H9 (cell line): ENCODE measurements around the gene FEZF1. TPM values are rescaled to one million over a fixed set of nuclear protein-coding genes. Genes with fewer than 3 reads are reported as not detected.
"Not testable (repeated sequence)": the region's sequence is repeated elsewhere in the genome, so short reads cannot be mapped to it uniquely, and the experiment has no call there.

Source experiments
- DNase-seq: peaks from one replicate; pipeline ENCODE4 v3.0.0-alpha.2; 2017
- H2AFZ ChIP-seq: one replicate; pipeline ENCODE4 v1.6.1; 2013; ENCODE audit warnings: mild to moderate bottlenecking, low read length, control low read depth, moderate library complexity
- H2AK5ac ChIP-seq: 2 replicates; pipeline ENCODE4 v1.6.1; 2013; ENCODE audit warnings: low read length, control low read depth, mixed read lengths; ENCODE audit not compliant: insufficient read length
- H2BK120ac ChIP-seq: one replicate; pipeline ENCODE4 v1.6.1; 2013; ENCODE audit warnings: low read depth, mild to moderate bottlenecking, low read length, control low read depth, inconsistent platforms; ENCODE audit not compliant: poor library complexity, severe bottlenecking
- H2BK12ac ChIP-seq: 2 replicates; pipeline ENCODE4 v1.6.1; 2013; ENCODE audit warnings: low read length, control low read depth, mixed read lengths, low read depth; ENCODE audit not compliant: insufficient read length
- H2BK15ac ChIP-seq: 2 replicates; pipeline ENCODE4 v1.6.1; 2013; ENCODE audit warnings: low read depth, low read length, control low read depth
- H2BK20ac ChIP-seq: one replicate; pipeline ENCODE4 v1.6.1; 2013; ENCODE audit warnings: low read depth, mild to moderate bottlenecking, low read length, control low read depth, inconsistent platforms; ENCODE audit not compliant: poor library complexity, severe bottlenecking
- H2BK5ac ChIP-seq: 2 replicates; pipeline ENCODE4 v1.6.1; 2013; ENCODE audit warnings: low read length, control low read depth, mixed read lengths; ENCODE audit not compliant: insufficient read length
- H3K14ac ChIP-seq: 2 replicates; pipeline ENCODE4 v1.6.1; 2013; ENCODE audit warnings: low read length, control low read depth; ENCODE audit not compliant: insufficient read depth
- H3K18ac ChIP-seq: 2 replicates; pipeline ENCODE4 v1.6.1; 2013; ENCODE audit warnings: low read depth, mild to moderate bottlenecking, mixed read lengths, low read length, control low read depth; ENCODE audit not compliant: insufficient read length
- H3K23ac ChIP-seq: 2 replicates; pipeline ENCODE4 v1.6.1; 2013; ENCODE audit warnings: low read length, control low read depth, mixed read lengths, low read depth; ENCODE audit not compliant: insufficient read length
- H3K23me2 ChIP-seq: 2 replicates; pipeline ENCODE4 v1.6.1; 2013; ENCODE audit warnings: low read depth, mild to moderate bottlenecking, mixed read lengths, low read length, control low read depth; ENCODE audit not compliant: insufficient read length, poor library complexity, severe bottlenecking
- H3K27ac ChIP-seq: 2 replicates; pipeline ENCODE4 v1.5.1; 2013; ENCODE audit warnings: low read length, control low read depth, mixed read lengths, low read depth; ENCODE audit not compliant: insufficient read length
- H3K27me3 ChIP-seq: 2 replicates; pipeline ENCODE4 v1.6.1; 2013; ENCODE audit warnings: low read length, control low read depth, inconsistent platforms; ENCODE audit not compliant: insufficient read depth
- H3K4ac ChIP-seq: 2 replicates; pipeline ENCODE4 v1.6.1; 2013; ENCODE audit warnings: low read depth, mild to moderate bottlenecking, control low read depth, inconsistent platforms, low read length, moderate library complexity
- H3K4me1 ChIP-seq: 2 replicates; pipeline ENCODE4 v1.6.1; 2013; ENCODE audit warnings: low read length, control low read depth, inconsistent platforms; ENCODE audit not compliant: insufficient read depth
- H3K4me2 ChIP-seq: 2 replicates; pipeline ENCODE4 v1.6.1; 2013; ENCODE audit warnings: low read length, control low read depth, mixed read lengths; ENCODE audit not compliant: insufficient read length, insufficient read depth
- H3K56ac ChIP-seq: 2 replicates; pipeline ENCODE4 v1.6.1; 2013; ENCODE audit warnings: low read depth, mild to moderate bottlenecking, mixed read lengths, low read length, control low read depth; ENCODE audit not compliant: insufficient read length
- H3K79me1 ChIP-seq: 2 replicates; pipeline ENCODE4 v1.6.1; 2013; ENCODE audit warnings: low read depth, mild to moderate bottlenecking, moderate library complexity, low read length, control low read depth, inconsistent platforms; ENCODE audit not compliant: insufficient read depth, poor library complexity, severe bottlenecking
- H3K79me2 ChIP-seq: 2 replicates; pipeline ENCODE4 v1.6.1; 2013; ENCODE audit warnings: low read length, control low read depth, inconsistent platforms; ENCODE audit not compliant: insufficient read depth
- H3K9ac ChIP-seq: 2 replicates; pipeline ENCODE4 v1.6.1; 2013; ENCODE audit warnings: low read length, control low read depth, mixed read lengths; ENCODE audit not compliant: insufficient read length; ENCODE audit errors: extremely low read depth
- H3K9me3 ChIP-seq: one replicate; pipeline ENCODE4 v1.6.1; 2013; ENCODE audit warnings: low read depth, low read length, inconsistent platforms; ENCODE audit not compliant: control insufficient read depth
- H3T11ph ChIP-seq: one replicate; pipeline ENCODE4 v1.6.1; 2013; ENCODE audit warnings: mild to moderate bottlenecking, low read length, control low read depth, inconsistent platforms
- H4K20me1 ChIP-seq: one replicate; pipeline ENCODE4 v1.6.1; 2013; ENCODE audit not compliant: control insufficient read depth, insufficient read length, insufficient read depth
- H4K5ac ChIP-seq: 2 replicates; pipeline ENCODE4 v1.6.1; 2013; ENCODE audit warnings: low read depth, mild to moderate bottlenecking, mixed read lengths, low read length, control low read depth; ENCODE audit not compliant: insufficient read length
- H4K8ac ChIP-seq: replicated peaks from 2 replicates; pipeline ENCODE4 v1.6.1; 2013; ENCODE audit warnings: low read length, control low read depth, mixed read lengths, low read depth; ENCODE audit not compliant: insufficient read length
- H4K91ac ChIP-seq: 2 replicates; pipeline ENCODE4 v1.6.1; 2013; ENCODE audit warnings: low read depth, mild to moderate bottlenecking, moderate library complexity, mixed read lengths, low read length, control low read depth; ENCODE audit not compliant: insufficient read length
- H3K27ac Mint-ChIP-seq, 3 experiments: 2 replicates in 2 of 3; 3 replicates in 1 of 3; pipeline ENCODE4 v1.8.0; 2020 to 2021; ENCODE audit warnings: mixed read lengths in 3 of 3, mild to moderate bottlenecking in 1 of 3, moderate library complexity in 1 of 3
- H3K27me3 Mint-ChIP-seq: 2 replicates; pipeline ENCODE4 v1.8.0; 2021; ENCODE audit warnings: low read depth, mild to moderate bottlenecking, moderate library complexity, mixed read lengths
- H3K36me3 Mint-ChIP-seq, 3 experiments: 2 replicates in 2 of 3; 3 replicates in 1 of 3; pipeline ENCODE4 v1.8.0; 2020 to 2021; ENCODE audit warnings: low read depth in 3 of 3, mixed read lengths in 3 of 3; ENCODE audit not compliant: insufficient read depth in 1 of 3
- H3K4me1 Mint-ChIP-seq, 2 experiments: 2 replicates each; pipeline ENCODE4 v1.8.0; 2020; ENCODE audit warnings: mixed read lengths in 2 of 2
- H3K4me3 Mint-ChIP-seq, 2 experiments: 2 replicates in 1 of 2; 3 replicates in 1 of 2; pipeline ENCODE4 v1.8.0; 2020 to 2021; ENCODE audit warnings: mild to moderate bottlenecking in 2 of 2, mixed read lengths in 2 of 2, moderate library complexity in 1 of 2
- H3K9me3 Mint-ChIP-seq, 2 experiments: 2 replicates in 1 of 2; 3 replicates in 1 of 2; pipeline ENCODE4 v1.8.0; 2020; ENCODE audit warnings: mild to moderate bottlenecking in 2 of 2, mixed read lengths in 2 of 2, moderate library complexity in 1 of 2
- CTCF ChIP-seq: fragments of 200-600 bp; sonication (generic); conservative IDR thresholded peaks from 3 replicates; pipeline ENCODE4 v1.8.0; 2021; ENCODE audit warnings: antibody characterized with exemption, mild to moderate bottlenecking
- WGBS: extraction: QIAGEN DNeasy Blood & Tissue Kit; methylation state at CpG from one replicate; pipeline ENCODE4 v1.1.7; 2013; ENCODE audit warnings: missing lambda C conversion rate, low lambda C conversion rate, mixed read lengths; ENCODE audit not compliant: insufficient read length; ENCODE audit errors: extremely low coverage; 5-methylcytosine and 5-hydroxymethylcytosine counted together
- total RNA-seq: library from RNA; stranded (reverse); gene quantifications from 2 replicates; pipeline ENCODE4 v1.2.1, GENCODE V29; 2021

The FEZF1 gene
- total RNA-seq, 1 experiment from 2014 or later = 37.8 TPM

GRCh38 chr7:122289426-122289825 lies 15.1 kb downstream of the FEZF1 start:
- H3K14ac ChIP-seq = no peak overlapping the region
- no peak overlapping the region for H4K5ac ChIP-seq
- H4K91ac ChIP-seq = no peak overlapping the region
- H3K4me3 Mint-ChIP-seq = no peak overlapping the region
- peaks cover 13% of the 10 kb centered on the region for H3K27me3 Mint-ChIP-seq
- DNase-seq = no peak
- no peaks in the 10 kb centered on the region for H3K79me1 ChIP-seq
- H3K9me3 ChIP-seq = no peaks in the 10 kb centered on the region
- H3K23ac ChIP-seq = no peak overlapping the region
- TF ChIP-seq CTCF = no peak
- H3K4me1 Mint-ChIP-seq = peaks cover 0 to 4% of the 10 kb centered on the region in 2 experiments; a peak in 1 of 4 replicates
- H4K20me1 ChIP-seq = no peaks in the 10 kb centered on the region
- no peak overlapping the region for H2BK12ac ChIP-seq
- no peak overlapping the region for H2BK20ac ChIP-seq
- H2AFZ ChIP-seq = no peak overlapping the region
- no peak overlapping the region for H2BK15ac ChIP-seq
- no peak overlapping the region for H3K56ac ChIP-seq
- no peak overlapping the region for H2BK120ac ChIP-seq
- H3K36me3 Mint-ChIP-seq = peaks cover 0 to 13% (median 8%) of the 10 kb centered on the region in 3 experiments; a peak in 4 of 7 replicates
- H3K9me3 Mint-ChIP-seq = peaks cover 15 to 18% of the 10 kb centered on the region in 2 experiments
- no peak overlapping the region for H3K4ac ChIP-seq
- H3K27ac Mint-ChIP-seq = no peak overlapping the region
- H3K27ac ChIP-seq = no peak overlapping the region
- no CpG with 5 or more reads among the region's 1 CpG for WGBS
- no peak overlapping the region for H4K8ac ChIP-seq
- H2AK5ac ChIP-seq = no peak overlapping the region
- no peaks in the 10 kb centered on the region for H3K79me2 ChIP-seq
- H3T11ph ChIP-seq = no peak overlapping the region
- no peak overlapping the region for H2BK5ac ChIP-seq
- H3K4me1 ChIP-seq = no peaks in the 10 kb centered on the region
- no peaks in the 10 kb centered on the region for H3K23me2 ChIP-seq
- no peaks in the 10 kb centered on the region for H3K27me3 ChIP-seq
- no peak overlapping the region for H3K18ac ChIP-seq
- no peak overlapping the region for H3K4me2 ChIP-seq
- H3K9ac ChIP-seq = no peak overlapping the region

GRCh38 chr7:122284608-122285007 lies 19.9 kb downstream of the FEZF1 start:
- H3K56ac ChIP-seq, H3K27ac ChIP-seq, H2BK15ac ChIP-seq, H2BK120ac ChIP-seq, H3K9me3 Mint-ChIP-seq, H3K36me3 Mint-ChIP-seq, H3K18ac ChIP-seq, H3K9me3 ChIP-seq, H2AK5ac ChIP-seq, H4K20me1 ChIP-seq, H3K79me2 ChIP-seq, DNase-seq, H3K4me1 ChIP-seq, H3K23me2 ChIP-seq, H3K27me3 ChIP-seq, H3K23ac ChIP-seq, H2BK20ac ChIP-seq, H3K4me2 ChIP-seq, H4K8ac ChIP-seq, H4K91ac ChIP-seq, H3K4ac ChIP-seq, H2AFZ ChIP-seq, H3T11ph ChIP-seq, H3K4me1 Mint-ChIP-seq, H3K9ac ChIP-seq, H3K79me1 ChIP-seq, H2BK12ac ChIP-seq, H4K5ac ChIP-seq, H3K27ac Mint-ChIP-seq, H2BK5ac ChIP-seq: not testable (repeated sequence)
- Mint-ChIP-seq H3K4me3 (peak overlapping the region; percentile 40 to 61; a peak in 3 of 5 replicates), H3K27me3 (peaks cover 11% of the 10 kb centered on the region)
- WGBS = no CpG with 5 or more reads among the region's 24 CpGs
- peak overlapping the region; percentile 52; the same call in 1 of the 2 replicates for H3K14ac ChIP-seq
